ENCODE results near the gene KCNJ10. TPM values are rescaled to one million over a fixed set of nuclear protein-coding genes. Genes with fewer than 3 reads are reported as not detected.

The KCNJ10 gene
- total RNA-seq, 1 donor from 2014 or later, result 0.12 TPM

- DNase-seq (ENCODE audit: low spot score, unreplicated experiment), result no peak
- H3K27me3 Mint-ChIP-seq, result peaks cover 8% of the 10 kb centered on the region
- no peaks in the 10 kb centered on the region for H3K36me3 Mint-ChIP-seq (ENCODE audit: insufficient read depth)
- no peak for TF ChIP-seq CTCF (IDR thresholded peaks at IDR 0.05; ENCODE audit: unreplicated experiment)
- H3K27ac Mint-ChIP-seq, result no peak overlapping the region
- H3K9me3 Mint-ChIP-seq (ENCODE audit: low read depth), result no peaks in the 10 kb centered on the region
- no peak overlapping the region for H3K4me3 Mint-ChIP-seq (ENCODE audit: low read depth)
- peaks cover 26% of the 10 kb centered on the region for H3K4me1 Mint-ChIP-seq (ENCODE audit: low read depth)
Observed at GRCh38 chr1:159968901-159969300, 101.1 kb downstream of the KCNJ10 start.

- no peak overlapping the region for H3K27ac Mint-ChIP-seq
- H3K36me3 Mint-ChIP-seq (ENCODE audit: insufficient read depth), result no peaks in the 10 kb centered on the region
- H3K4me1 Mint-ChIP-seq (ENCODE audit: low read depth), result peaks cover 6% of the 10 kb centered on the region
- H3K27me3 Mint-ChIP-seq, result peaks cover 4% of the 10 kb centered on the region
- DNase-seq (ENCODE audit: low spot score, unreplicated experiment), result no peak
- no peak overlapping the region for H3K4me3 Mint-ChIP-seq (ENCODE audit: low read depth)
- no peaks in the 10 kb centered on the region for H3K9me3 Mint-ChIP-seq (ENCODE audit: low read depth)
- TF ChIP-seq CTCF (IDR thresholded peaks at IDR 0.05; ENCODE audit: unreplicated experiment), result no peak
Observed at GRCh38 chr1:159965263-159965662, 104.7 kb downstream of the KCNJ10 start.

DNA sequence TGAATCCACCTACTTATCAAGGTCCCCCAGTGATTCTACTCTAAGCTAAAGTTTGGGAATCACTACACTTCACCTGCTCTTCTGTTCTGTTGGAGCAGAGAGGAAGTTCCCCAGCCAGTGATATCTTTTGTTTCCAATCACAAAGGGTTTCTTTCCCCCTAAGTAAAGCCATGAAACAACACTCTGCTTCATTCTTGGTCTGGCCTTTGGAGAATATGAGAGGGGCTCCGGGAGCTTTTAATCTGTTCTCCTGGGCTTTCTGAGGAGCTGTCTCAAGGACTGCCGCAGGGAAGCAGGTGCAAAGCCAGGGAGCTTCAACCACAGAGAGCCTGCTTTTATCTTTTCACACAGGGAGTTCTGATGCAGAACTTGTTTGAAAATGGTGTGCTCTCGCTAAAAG is 105.8 kb downstream of the KCNJ10 start:
- Mint-ChIP-seq H3K36me3 (ENCODE audit: insufficient read depth) (no peaks in the 10 kb centered on the region), H3K27ac (no peak overlapping the region), H3K4me1 (ENCODE audit: low read depth) (peaks cover 9% of the 10 kb centered on the region), H3K4me3 (ENCODE audit: low read depth) (no peak overlapping the region), H3K27me3 (peaks cover 11% of the 10 kb centered on the region), H3K9me3 (ENCODE audit: low read depth) (no peaks in the 10 kb centered on the region)
- TF ChIP-seq CTCF (IDR thresholded peaks at IDR 0.05; ENCODE audit: unreplicated experiment), result no peak
- DNase-seq (ENCODE audit: low spot score, unreplicated experiment), result no peak

DNA sequence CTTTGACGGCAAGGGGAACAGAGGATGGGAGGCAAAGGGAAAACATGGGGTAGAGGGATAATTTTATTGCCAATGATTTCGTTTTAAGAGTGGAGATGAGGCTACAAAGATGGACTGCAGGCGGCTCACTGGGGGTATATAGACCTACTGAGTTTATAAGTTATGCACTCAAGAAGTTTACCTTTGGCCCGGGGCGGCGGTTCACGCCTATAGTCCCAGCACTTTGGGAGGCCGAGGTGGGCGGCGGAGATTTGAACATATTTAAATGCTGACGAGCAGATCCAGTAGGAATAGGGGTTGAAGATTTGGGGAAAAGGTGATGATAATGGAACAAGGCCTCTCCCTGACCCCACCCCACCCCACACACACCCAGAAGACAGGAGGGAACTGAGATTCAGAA is 107.8 kb downstream of the KCNJ10 start:
- Mint-ChIP-seq H3K4me3 (ENCODE audit: low read depth) (no peak overlapping the region), H3K27me3 (peaks cover 7% of the 10 kb centered on the region), H3K4me1 (ENCODE audit: low read depth) (peaks cover 12% of the 10 kb centered on the region), H3K36me3 (ENCODE audit: insufficient read depth) (no peaks in the 10 kb centered on the region), H3K27ac (no peak overlapping the region), H3K9me3 (ENCODE audit: low read depth) (no peaks in the 10 kb centered on the region)
- no peak for DNase-seq (ENCODE audit: low spot score, unreplicated experiment)
- no peak for TF ChIP-seq CTCF (IDR thresholded peaks at IDR 0.05; ENCODE audit: unreplicated experiment)

DNA sequence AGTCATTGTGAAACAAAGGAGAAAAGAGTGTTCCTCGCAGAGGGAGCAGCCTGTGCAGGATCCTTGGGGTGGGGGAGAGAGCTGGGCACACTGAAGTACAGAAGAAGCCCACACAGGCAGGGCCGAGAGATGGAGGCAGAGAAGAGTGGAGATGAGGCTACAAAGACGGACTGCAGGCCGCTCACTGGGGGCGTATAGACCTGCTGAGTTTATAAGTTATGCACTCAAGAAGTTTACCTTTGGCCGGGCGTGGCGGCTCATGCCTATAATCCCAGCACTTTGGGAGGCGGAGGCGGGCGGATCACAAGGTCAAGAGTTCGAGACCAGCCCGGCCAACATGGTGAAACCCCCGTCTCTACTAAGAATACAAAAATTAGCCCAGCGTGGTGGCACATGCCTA is 108.3 kb downstream of the KCNJ10 start:
- Mint-ChIP-seq H3K4me3 (ENCODE audit: low read depth) (no peak overlapping the region), H3K9me3 (ENCODE audit: low read depth) (no peaks in the 10 kb centered on the region), H3K4me1 (ENCODE audit: low read depth) (peaks cover 12% of the 10 kb centered on the region), H3K36me3 (ENCODE audit: insufficient read depth) (no peaks in the 10 kb centered on the region), H3K27ac (no peak overlapping the region), H3K27me3 (peaks cover 7% of the 10 kb centered on the region)
- TF ChIP-seq CTCF (IDR thresholded peaks at IDR 0.05; ENCODE audit: unreplicated experiment), result no peak
- DNase-seq (ENCODE audit: low spot score, unreplicated experiment), result no peak
